ENCODE measurements around the gene SMAD2. TPM values are rescaled to one million over a fixed set of nuclear protein-coding genes. Genes with fewer than 3 reads are reported as not detected.

SMAD2 gene
- total RNA-seq, 1 experiment from 2014 or later = 121 TPM

DNA sequence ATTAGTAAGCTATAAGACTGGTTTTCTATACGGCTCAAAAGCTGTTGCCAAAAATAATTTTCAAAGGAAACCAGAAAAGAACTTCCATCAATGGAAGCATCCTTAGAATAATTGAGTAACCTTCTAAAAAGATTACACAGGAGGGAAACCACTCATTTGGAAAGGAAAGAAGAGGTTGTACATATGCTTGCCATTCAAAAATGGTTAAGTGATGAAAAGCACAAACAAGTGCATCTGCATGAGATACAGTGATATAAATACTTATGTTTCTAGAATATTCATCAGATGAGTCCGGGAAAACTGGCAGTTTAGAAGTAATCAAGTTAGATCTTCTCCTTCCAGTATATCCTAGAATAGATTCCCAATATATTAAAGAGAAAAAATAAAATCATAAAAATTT is 20.1 kb upstream of the SMAD2 start:
- no peaks in the 10 kb centered on the region; a peak in 1 of 5 replicates for H3K9me3 Mint-ChIP-seq
- Histone ChIP-seq H3K4ac (ENCODE audit: low read depth, low read length) (no peak overlapping the region), H2BK120ac (ENCODE audit: low read depth, low read length, poor library complexity, severe bottlenecking) (no peak overlapping the region), H4K91ac (ENCODE audit: insufficient read length, low read depth, low read length) (no peak overlapping the region), H3K56ac (ENCODE audit: insufficient read length, low read depth, low read length) (no peak overlapping the region), H3K79me1 (ENCODE audit: insufficient read depth, low read depth, low read length, poor library complexity, severe bottlenecking) (no peaks in the 10 kb centered on the region), H3K4me2 (ENCODE audit: insufficient read depth, insufficient read length, low read length) (no peak overlapping the region), H2BK12ac (ENCODE audit: insufficient read length, low read depth, low read length) (no peak overlapping the region), H3K9me3 (ENCODE audit: control insufficient read depth, low read depth, low read length) (no peaks in the 10 kb centered on the region), H3K4me1 (ENCODE audit: insufficient read depth, low read length) (no peaks in the 10 kb centered on the region), H3K79me2 (ENCODE audit: insufficient read depth, low read length) (no peaks in the 10 kb centered on the region), H2BK5ac (ENCODE audit: insufficient read length, low read length) (no peak overlapping the region), H3K27ac (ENCODE audit: insufficient read length, low read depth, low read length) (no peak overlapping the region), H4K5ac (ENCODE audit: insufficient read length, low read depth, low read length) (no peak overlapping the region), H3T11ph (ENCODE audit: low read length) (no peak overlapping the region), H3K23ac (ENCODE audit: insufficient read length, low read depth, low read length) (no peak overlapping the region), H4K8ac (replicated peaks; ENCODE audit: insufficient read length, low read depth, low read length) (no peak overlapping the region), H3K23me2 (ENCODE audit: insufficient read length, low read depth, low read length, poor library complexity, severe bottlenecking) (no peaks in the 10 kb centered on the region), H4K20me1 (ENCODE audit: control insufficient read depth, insufficient read depth, insufficient read length) (no peaks in the 10 kb centered on the region), H3K27me3 (ENCODE audit: insufficient read depth, low read length) (no peaks in the 10 kb centered on the region), H3K9ac (ENCODE audit: extremely low read depth, insufficient read length, low read length) (no peak overlapping the region), H2BK20ac (ENCODE audit: low read depth, low read length, poor library complexity, severe bottlenecking) (no peak overlapping the region), H3K18ac (ENCODE audit: insufficient read length, low read depth, low read length) (no peak overlapping the region), H2BK15ac (ENCODE audit: low read depth, low read length) (no peak overlapping the region), H2AK5ac (ENCODE audit: insufficient read length, low read length) (no peak overlapping the region), H2AFZ (ENCODE audit: low read length) (no peak overlapping the region), H3K14ac (ENCODE audit: insufficient read depth, low read length) (no peak overlapping the region)
- no peaks in the 10 kb centered on the region; the same call in 1 of the 2 replicates for H3K27me3 Mint-ChIP-seq (ENCODE audit: low read depth)
- no CpG with 5 or more reads among the region's 2 CpGs for WGBS (ENCODE audit: extremely low coverage, insufficient read length, low lambda C conversion rate)
- TF ChIP-seq CTCF (conservative IDR thresholded peaks at IDR 0.05) = no peak
- no peak overlapping the region for H3K27ac Mint-ChIP-seq
- no peak overlapping the region for H3K4me3 Mint-ChIP-seq
- no peaks in the 10 kb centered on the region for H3K36me3 Mint-ChIP-seq (ENCODE audit: insufficient read depth in 1 of 3, low read depth in 3 of 3)
- peaks cover 0 to 5% of the 10 kb centered on the region in 2 experiments; a peak in 3 of 4 replicates for H3K4me1 Mint-ChIP-seq
- DNase-seq = no peak

All from H9 (cell line).